NCI-H524 (cell line): ENCODE data around the gene PCDHGA11.
"Not testable (repeated sequence)": the region's sequence is repeated elsewhere in the genome, so short reads cannot be mapped to it uniquely, and the experiment has no call there.

ENCODE experiments used
- DNase-seq, 2 experiments: peaks; one replicate each; lab custom pipeline; 2025; lab: John Stamatoyannopoulos, UW

The PCDHGA11 gene

DNA sequence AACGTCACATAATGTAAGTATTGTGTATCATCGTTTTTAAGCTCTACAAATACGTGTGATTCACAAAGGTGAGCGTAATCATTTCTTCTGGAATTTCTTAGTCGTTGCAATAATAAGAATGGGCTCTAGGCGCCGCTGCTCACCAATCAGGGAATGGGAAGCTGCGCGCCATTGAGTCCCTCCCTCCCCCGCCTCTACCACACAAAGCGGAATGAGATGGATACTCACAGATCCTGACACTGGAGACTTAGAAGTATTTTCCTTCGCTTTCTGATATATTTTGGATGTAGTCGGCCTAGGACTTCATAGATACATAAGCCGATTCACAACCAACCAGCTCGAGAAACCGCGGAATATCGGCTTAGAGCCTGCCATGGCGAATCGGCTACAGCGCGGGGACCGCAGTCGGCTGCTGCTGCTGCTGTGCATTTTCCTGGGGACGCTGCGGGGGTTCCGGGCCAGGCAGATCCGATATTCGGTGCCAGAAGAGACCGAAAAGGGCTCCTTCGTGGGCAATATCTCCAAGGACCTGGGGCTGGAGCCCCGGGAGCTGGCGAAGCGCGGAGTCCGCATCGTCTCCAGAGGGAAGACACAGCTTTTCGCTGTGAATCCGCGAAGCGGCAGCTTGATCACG is at the start of gene PCDHGA11:
Gene PCDHGA11 (plus strand): TSS at position 197 of the 634 bp plus-strand sequence. CDS start 177 bp downstream, at position 374.
- DNase-seq: no peak

- no peak for DNase-seq
These were observed 49.0 kb upstream of the PCDHGA11 start for GRCh38 chr5:141371572-141372475.

DNA sequence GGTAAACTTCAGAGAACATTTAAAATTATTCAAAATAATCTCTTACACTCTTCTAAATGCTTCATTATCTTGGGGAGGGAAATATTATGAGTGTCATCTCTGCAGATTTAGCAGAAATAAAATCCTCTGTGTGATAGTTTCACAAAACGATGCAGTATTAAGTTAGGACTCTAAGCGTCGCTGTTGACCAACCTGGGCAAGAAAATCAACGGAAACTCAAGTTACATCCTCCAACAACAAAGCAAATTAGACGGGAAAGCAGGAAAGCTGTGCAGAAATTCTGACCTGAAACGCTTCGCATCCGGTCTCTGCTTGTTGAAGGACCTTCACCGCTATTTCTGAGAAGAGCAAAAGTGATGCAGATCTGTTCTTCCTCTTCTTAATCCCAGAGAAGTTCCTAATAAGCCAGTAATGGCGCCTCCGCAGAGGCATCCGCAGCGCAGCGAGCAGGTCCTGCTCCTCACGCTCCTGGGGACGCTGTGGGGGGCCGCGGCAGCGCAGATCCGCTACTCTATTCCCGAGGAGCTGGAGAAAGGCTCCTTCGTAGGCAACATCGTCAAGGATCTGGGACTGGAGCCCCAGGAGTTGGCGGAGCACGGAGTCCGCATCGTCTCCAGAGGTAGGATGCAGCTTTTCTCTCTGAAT is 47.1 kb upstream of the PCDHGA11 start, which contains the start of gene PCDHGA6:
Gene PCDHGA6 (plus strand): TSS at position 219 of the 645 bp plus-strand sequence. CDS start 193 bp downstream, at position 412.
- DNase-seq: no peak

- DNase-seq: no peak
These were observed 46.2 kb upstream of the PCDHGA11 start for GRCh38 chr5:141374627-141375026.

GRCh38 chr5:141375444-141376155 is 45.3 kb upstream of the PCDHGA11 start:
- not testable (repeated sequence) for DNase-seq

GRCh38 chr5:141382469-141383294 is 38.2 kb upstream of the PCDHGA11 start, which contains the start of gene PCDHGA7:
TSS of gene PCDHGA7 (plus strand) at chr5:141382742. CDS start at chr5:141382900, 158 bp downstream.
- no peak for DNase-seq

- no peak for DNase-seq
These were observed 37.5 kb upstream of the PCDHGA11 start for GRCh38 chr5:141383345-141383744.

DNA sequence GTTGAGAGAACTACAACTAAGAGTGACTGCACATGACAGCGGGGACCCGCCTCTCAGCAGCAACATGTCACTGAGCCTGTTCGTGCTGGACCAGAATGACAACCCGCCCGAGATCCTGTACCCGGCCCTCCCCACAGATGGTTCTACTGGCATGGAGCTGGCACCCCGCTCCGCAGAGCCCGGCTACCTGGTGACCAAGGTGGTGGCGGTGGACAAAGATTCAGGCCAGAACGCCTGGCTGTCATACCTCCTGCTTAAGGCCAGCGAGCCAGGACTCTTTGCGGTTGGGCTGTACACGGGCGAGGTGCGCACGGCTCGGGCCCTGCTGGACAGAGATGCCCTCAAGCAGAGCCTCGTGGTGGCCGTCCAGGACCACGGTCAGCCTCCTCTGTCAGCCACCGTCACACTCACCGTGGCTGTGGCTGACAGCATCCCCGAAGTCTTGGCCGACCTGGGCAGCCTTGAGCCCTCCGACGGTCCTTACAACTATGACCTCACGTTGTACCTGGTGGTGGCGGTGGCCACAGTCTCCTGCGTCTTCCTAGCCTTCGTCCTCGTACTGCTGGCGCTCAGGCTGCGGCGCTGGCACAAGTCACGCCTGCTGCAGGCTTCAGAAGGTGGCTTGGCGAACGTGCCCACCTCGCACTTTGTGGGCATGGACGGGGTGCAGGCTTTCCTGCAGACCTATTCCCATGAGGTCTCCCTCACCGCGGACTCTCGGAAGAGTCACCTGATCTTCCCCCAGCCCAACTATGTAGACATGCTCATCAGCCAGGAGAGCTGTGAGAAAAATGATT is 36.2 kb upstream of the PCDHGA11 start:
- DNase-seq: no peak

GRCh38 chr5:141387557-141388311 is 33.1 kb upstream of the PCDHGA11 start, which contains the start of gene PCDHGB4:
TSS of gene PCDHGB4 (plus strand) at chr5:141387698. CDS start at chr5:141387885, 187 bp downstream.
- not testable (repeated sequence) for DNase-seq

- no peak for DNase-seq
These were observed 32.2 kb upstream of the PCDHGA11 start for GRCh38 chr5:141388661-141389060.

- no peak for DNase-seq
These were observed 31.5 kb upstream of the PCDHGA11 start for GRCh38 chr5:141389153-141390042.

DNA sequence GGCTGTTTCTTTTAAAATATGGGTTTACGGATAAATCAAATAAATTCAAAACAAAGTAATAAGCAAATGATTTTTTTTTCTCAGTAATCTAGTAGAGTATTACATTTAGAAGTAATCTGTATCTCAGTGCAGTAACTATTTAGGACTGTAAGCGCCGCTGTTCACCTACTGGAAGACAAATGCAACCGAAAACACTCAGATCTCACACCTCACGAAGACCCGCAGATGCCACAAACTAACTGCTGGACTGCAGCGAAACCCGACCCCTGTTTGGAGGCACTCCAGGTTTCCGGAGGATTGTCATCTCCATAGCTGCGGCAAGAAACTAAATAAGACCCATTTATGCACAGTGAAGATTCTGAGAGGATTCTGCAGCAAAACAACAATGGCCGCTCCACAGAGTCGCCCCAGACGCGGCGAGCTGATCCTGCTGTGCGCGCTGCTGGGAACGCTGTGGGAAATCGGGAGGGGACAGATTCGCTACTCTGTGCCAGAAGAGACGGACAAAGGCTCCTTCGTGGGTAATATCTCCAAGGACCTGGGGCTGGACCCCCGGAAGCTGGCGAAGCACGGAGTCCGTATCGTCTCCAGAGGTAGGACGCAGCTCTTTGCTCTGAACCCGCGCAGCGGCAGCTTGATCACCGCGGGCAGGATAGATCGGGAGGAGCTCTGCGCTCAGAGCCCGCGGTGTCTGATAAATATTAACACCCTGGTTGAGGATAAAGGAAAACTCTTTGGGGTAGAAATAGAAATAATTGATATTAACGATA is 28.2 kb upstream of the PCDHGA11 start, which contains the start of gene PCDHGA8:
Gene PCDHGA8 (plus strand): TSS at position 205 of the 770 bp plus-strand sequence. CDS start 181 bp downstream, at position 386.
- no peak for DNase-seq

DNA sequence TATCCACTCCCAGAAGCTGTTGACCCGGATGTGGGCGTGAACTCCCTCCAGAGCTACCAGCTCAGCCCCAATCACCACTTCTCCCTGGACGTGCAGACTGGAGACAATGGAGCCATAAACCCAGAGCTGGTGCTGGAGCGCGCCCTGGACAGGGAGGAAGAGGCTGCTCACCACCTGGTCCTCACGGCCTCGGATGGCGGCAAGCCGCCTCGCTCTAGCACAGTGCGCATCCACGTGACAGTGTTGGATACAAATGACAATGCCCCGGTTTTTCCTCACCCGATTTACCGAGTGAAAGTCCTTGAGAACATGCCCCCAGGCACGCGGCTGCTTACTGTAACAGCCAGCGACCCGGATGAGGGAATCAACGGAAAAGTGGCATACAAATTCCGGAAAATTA is 27.6 kb upstream of the PCDHGA11 start:
- no peak for DNase-seq

DNA sequence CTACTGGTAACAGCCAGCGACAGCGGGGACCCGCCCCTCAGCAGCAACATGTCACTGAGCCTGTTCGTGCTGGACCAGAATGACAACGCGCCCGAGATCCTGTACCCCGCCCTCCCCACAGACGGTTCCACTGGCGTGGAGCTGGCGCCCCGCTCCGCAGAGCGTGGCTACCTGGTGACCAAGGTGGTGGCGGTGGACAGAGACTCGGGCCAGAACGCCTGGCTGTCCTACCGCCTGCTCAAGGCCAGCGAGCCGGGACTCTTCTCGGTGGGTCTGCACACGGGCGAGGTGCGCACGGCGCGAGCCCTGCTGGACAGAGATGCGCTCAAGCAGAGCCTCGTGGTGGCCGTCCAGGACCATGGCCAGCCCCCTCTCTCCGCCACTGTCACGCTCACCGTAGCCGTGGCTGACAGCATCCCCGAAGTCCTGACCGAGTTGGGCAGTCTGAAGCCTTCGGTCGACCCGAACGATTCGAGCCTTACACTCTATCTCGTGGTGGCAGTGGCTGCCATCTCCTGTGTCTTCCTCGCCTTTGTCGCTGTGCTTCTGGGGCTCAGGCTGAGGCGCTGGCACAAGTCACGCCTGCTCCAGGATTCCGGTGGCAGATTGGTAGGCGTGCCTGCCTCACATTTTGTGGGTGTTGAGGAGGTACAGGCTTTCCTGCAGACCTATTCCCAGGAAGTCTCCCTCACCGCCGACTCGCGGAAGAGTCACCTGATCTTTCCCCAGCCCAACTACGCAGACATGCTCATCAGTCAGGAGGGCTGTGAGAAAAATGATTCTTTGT is 26.3 kb upstream of the PCDHGA11 start:
- DNase-seq: not testable (repeated sequence)

- DNase-seq: not testable (repeated sequence)
These were observed 22.9 kb upstream of the PCDHGA11 start, which contains the start of gene PCDHGB5 for GRCh38 chr5:141397756-141398551. TSS of gene PCDHGB5 (plus strand) at chr5:141397947. CDS start at chr5:141398128, 181 bp downstream.
